ENCODE data around the gene CNTNAP2. TPM values are rescaled to one million over a fixed set of nuclear protein-coding genes. Genes with fewer than 3 reads are reported as not detected.

CNTNAP2 gene
- total and polyA plus RNA-seq, 9 donors = 0.24 to 7.0 (median 1.5) TPM

- H3K36me3 ChIP-seq = no peaks in the 10 kb centered on the region
- no peaks in the 10 kb centered on the region for H3K27me3 ChIP-seq
- no peak for TF ChIP-seq EP300 (IDR thresholded peaks at IDR 0.05)
- no peak for TF ChIP-seq POLR2A (IDR thresholded peaks at IDR 0.05)
- TF ChIP-seq CTCF (IDR thresholded peaks at IDR 0.05) = no peak
- no peaks in the 10 kb centered on the region for H3K9me3 ChIP-seq
- 74 to 80% (median 77%) methylated on average over 5 of the region's 5 CpGs for WGBS, 3 donors
- intact Hi-C loops (cut with DNase I) = no loop called here
- no peaks in the 10 kb centered on the region for H3K4me1 ChIP-seq (ENCODE audit: insufficient read depth)
- H3K4me3 ChIP-seq = no peak overlapping the region
- H3K27ac ChIP-seq = no peak overlapping the region
- no peak for DNase-seq
These were observed 537.4 kb downstream of the CNTNAP2 start for GRCh38 chr7:146654048-146654447.

GRCh38 chr7:146655928-146656797, 539.6 kb downstream of the CNTNAP2 start:
- DNase-seq = no peak
- 22 to 34% (median 23%) methylated on average over 9 of the region's 9 CpGs for whole genome bisulfite sequencing, 3 donors
- TF ChIP-seq POLR2A (IDR thresholded peaks at IDR 0.05) (no peak), EP300 (IDR thresholded peaks at IDR 0.05) (no peak), CTCF (IDR thresholded peaks at IDR 0.05) (no peak)
- intact Hi-C loops (cut with DNase I) = no loop called here
- Histone ChIP-seq H3K27me3 (no peaks in the 10 kb centered on the region), H3K9me3 (no peaks in the 10 kb centered on the region), H3K4me1 (ENCODE audit: insufficient read depth) (no peaks in the 10 kb centered on the region), H3K36me3 (no peaks in the 10 kb centered on the region), H3K27ac (no peak overlapping the region), H3K4me3 (no peak overlapping the region)

- no peak overlapping the region for H3K27ac ChIP-seq
- H3K4me1 ChIP-seq (ENCODE audit: insufficient read depth) = no peaks in the 10 kb centered on the region
- 95 to 98% (median 95%) methylated on average over 1 of the region's 1 CpG for WGBS, 3 donors
- no peaks in the 10 kb centered on the region for H3K9me3 ChIP-seq
- no peaks in the 10 kb centered on the region for H3K36me3 ChIP-seq
- no peak overlapping the region for H3K4me3 ChIP-seq
- TF ChIP-seq CTCF (IDR thresholded peaks at IDR 0.05) = no peak
- TF ChIP-seq EP300 (IDR thresholded peaks at IDR 0.05) = no peak
- no peak for TF ChIP-seq POLR2A (IDR thresholded peaks at IDR 0.05)
- H3K27me3 ChIP-seq = no peaks in the 10 kb centered on the region
- intact Hi-C loops (cut with DNase I) = no loop called here
- no peak for DNase-seq
These were observed 540.4 kb downstream of the CNTNAP2 start for GRCh38 chr7:146656988-146657387.

GRCh38 chr7:146658604-146659003, 542.0 kb downstream of the CNTNAP2 start:
- Histone ChIP-seq H3K27ac (no peak overlapping the region), H3K4me3 (no peak overlapping the region), H3K36me3 (no peaks in the 10 kb centered on the region), H3K27me3 (no peaks in the 10 kb centered on the region), H3K9me3 (no peaks in the 10 kb centered on the region), H3K4me1 (ENCODE audit: insufficient read depth) (no peaks in the 10 kb centered on the region)
- 82 to 91% (median 91%) methylated on average over 4 of the region's 4 CpGs for WGBS, 3 donors
- no peak for DNase-seq
- TF ChIP-seq CTCF (IDR thresholded peaks at IDR 0.05) = no peak
- TF ChIP-seq POLR2A (IDR thresholded peaks at IDR 0.05) = no peak
- no peak for TF ChIP-seq EP300 (IDR thresholded peaks at IDR 0.05)
- intact Hi-C loops (cut with DNase I) = no loop called here
